ENCODE results near the gene RCAN3.

The RCAN3 gene

DNA sequence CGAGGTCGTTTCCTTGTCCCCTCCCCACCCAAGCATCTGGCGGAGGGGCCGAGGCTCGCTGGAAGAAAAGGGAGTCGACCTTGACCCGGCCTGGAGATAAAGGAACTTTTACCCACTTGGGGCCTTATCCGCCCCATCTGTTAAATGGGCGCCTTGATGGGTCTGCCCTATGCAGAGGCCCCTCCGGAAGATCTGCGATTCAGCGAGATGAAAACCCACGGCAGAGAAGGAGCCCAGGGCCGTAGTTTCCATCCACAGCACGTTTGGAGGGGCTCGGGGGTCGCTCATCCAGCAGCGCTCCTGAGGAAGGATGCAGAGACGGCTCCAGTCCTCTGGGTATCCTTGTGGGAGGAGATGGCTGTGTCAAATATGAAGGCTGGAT, 53.8 kb downstream of the RCAN3 start:
- Histone ChIP-seq H3K4me3 (ENCODE audit: low read depth, low read length) (peak overlapping the region; percentile 17), H3K27ac (ENCODE audit: extremely low read depth, low read depth, low read length) (no peak overlapping the region), H3K36me3 (ENCODE audit: control insufficient read depth in 2 of 2, insufficient read depth in 1 of 2, low read length in 2 of 2) (no peaks in the 10 kb centered on the region), H3K4me1 (ENCODE audit: control insufficient read depth, insufficient read depth, low read length) (peaks cover 6% of the 10 kb centered on the region), H3K9me3 (ENCODE audit: control insufficient read depth, insufficient read depth, low read depth, low read length) (no peaks in the 10 kb centered on the region)
- POLR2A ChIA-PET, result no interaction called here
- TF ChIP-seq ZNF610 (tag by site-specific recombination; IDR thresholded peaks at IDR 0.05; ENCODE audit: borderline replicate concordance), result no peak
- TF ChIP-seq, protein P1, sequence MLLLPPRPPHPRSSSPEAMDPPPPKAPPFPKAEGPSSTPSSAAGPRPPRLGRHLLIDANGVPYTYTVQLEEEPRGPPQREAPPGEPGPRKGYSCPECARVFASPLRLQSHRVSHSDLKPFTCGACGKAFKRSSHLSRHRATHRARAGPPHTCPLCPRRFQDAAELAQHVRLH (tag by site-specific recombination; IDR thresholded peaks at IDR 0.05), result no peak
- TF ChIP-seq ZNF621 (tag by site-specific recombination; IDR thresholded peaks at IDR 0.05), result no peak
- TF ChIP-seq KLF10 (tag by site-specific recombination; IDR thresholded peaks at IDR 0.05), result no peak
- TF ChIP-seq, protein P2, sequence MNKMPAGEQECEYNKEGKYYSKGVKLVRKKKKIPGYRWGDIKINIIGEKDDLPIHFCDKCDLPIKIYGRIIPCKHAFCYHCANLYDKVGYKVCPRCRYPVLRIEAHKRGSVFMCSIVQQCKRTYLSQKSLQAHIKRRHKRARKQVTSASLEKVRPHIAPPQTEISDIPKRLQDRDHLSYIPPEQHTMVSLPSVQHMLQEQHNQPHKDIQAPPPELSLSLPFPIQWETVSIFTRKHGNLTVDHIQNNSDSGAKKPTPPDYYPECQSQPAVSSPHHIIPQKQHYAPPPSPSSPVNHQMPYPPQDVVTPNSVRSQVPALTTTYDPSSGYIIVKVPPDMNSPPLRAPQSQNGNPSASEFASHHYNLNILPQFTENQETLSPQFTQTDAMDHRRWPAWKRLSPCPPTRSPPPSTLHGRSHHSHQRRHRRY (tag by site-specific recombination; IDR thresholded peaks at IDR 0.05), result no peak
- no peak for TF ChIP-seq KLF1 (tag by site-specific recombination; IDR thresholded peaks at IDR 0.05)
- CTCF ChIA-PET, result no interaction called here

- TF ChIP-seq, protein P3, sequence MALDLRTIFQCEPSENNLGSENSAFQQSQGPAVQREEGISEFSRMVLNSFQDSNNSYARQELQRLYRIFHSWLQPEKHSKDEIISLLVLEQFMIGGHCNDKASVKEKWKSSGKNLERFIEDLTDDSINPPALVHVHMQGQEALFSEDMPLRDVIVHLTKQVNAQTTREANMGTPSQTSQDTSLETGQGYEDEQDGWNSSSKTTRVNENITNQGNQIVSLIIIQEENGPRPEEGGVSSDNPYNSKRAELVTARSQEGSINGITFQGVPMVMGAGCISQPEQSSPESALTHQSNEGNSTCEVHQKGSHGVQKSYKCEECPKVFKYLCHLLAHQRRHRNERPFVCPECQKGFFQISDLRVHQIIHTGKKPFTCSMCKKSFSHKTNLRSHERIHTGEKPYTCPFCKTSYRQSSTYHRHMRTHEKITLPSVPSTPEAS (tag by site-specific recombination; IDR thresholded peaks at IDR 0.05), result peak; percentile 98
- TF ChIP-seq ZFHX2 (tag by site-specific recombination; conservative IDR thresholded peaks at IDR 0.05) (peak; percentile 57), ZNF792 (tag by site-specific recombination; IDR thresholded peaks at IDR 0.05) (no peak), YY1 (tag by site-specific recombination; IDR thresholded peaks at IDR 0.05) (no peak)
- H3K9me3 ChIP-seq (ENCODE audit: control insufficient read depth, insufficient read depth, low read depth, low read length), result no peaks in the 10 kb centered on the region
- no peak overlapping the region for H3K27ac ChIP-seq (ENCODE audit: extremely low read depth, low read depth, low read length)
- H3K36me3 ChIP-seq (ENCODE audit: control insufficient read depth in 2 of 2, insufficient read depth in 1 of 2, low read length in 2 of 2), result no peaks in the 10 kb centered on the region
- CTCF ChIA-PET, result interaction anchor here (0.9 to 6.3 kb wide), 3 partner anchors 15 to 341 kb away, joined by 5 to 55 read pairs (median 24); no protein-coding TSS in a partner anchor
- H3K4me1 ChIP-seq (ENCODE audit: control insufficient read depth, insufficient read depth, low read length), result peaks cover 9% of the 10 kb centered on the region
- POLR2A ChIA-PET, result no interaction called here
- H3K4me3 ChIP-seq (ENCODE audit: low read depth, low read length), result no peak overlapping the region
These were observed 54.6 kb downstream of the RCAN3 start for GRCh38 chr1:24557220-24557619.

- H3K9me3 ChIP-seq (ENCODE audit: control insufficient read depth, insufficient read depth, low read depth, low read length), result no peaks in the 10 kb centered on the region
- POLR2A ChIA-PET, result interaction anchor here (1.0 kb wide), 1 partner anchor 11 kb away, joined by 4 read pairs; no protein-coding TSS in a partner anchor
These were observed 55.1 kb downstream of the RCAN3 start for GRCh38 chr1:24557711-24558131.

More at GRCh38 chr1:24557711-24558131, 55.1 kb downstream of the RCAN3 start:
- no peak overlapping the region for H3K27ac ChIP-seq (ENCODE audit: extremely low read depth, low read depth, low read length)
- CTCF ChIA-PET, result interaction anchor here (0.6 to 6.3 kb wide), 7 partner anchors 15 to 341 kb away, joined by 3 to 55 read pairs (median 5); no protein-coding TSS in a partner anchor
- TF ChIP-seq, protein P4, sequence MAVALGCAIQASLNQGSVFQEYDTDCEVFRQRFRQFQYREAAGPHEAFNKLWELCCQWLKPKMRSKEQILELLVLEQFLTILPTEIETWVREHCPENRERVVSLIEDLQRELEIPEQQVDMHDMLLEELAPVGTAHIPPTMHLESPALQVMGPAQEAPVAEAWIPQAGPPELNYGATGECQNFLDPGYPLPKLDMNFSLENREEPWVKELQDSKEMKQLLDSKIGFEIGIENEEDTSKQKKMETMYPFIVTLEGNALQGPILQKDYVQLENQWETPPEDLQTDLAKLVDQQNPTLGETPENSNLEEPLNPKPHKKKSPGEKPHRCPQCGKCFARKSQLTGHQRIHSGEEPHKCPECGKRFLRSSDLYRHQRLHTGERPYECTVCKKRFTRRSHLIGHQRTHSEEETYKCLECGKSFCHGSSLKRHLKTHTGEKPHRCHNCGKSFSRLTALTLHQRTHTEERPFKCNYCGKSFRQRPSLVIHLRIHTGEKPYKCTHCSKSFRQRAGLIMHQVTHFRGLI (tag by site-specific recombination; IDR thresholded peaks at IDR 0.05), result peak; percentile 63; the same call in 1 of the 2 replicates
- TF ChIP-seq ZNF280D (tag by site-specific recombination; IDR thresholded peaks at IDR 0.05) (no peak), ZBTB6 (tag by site-specific recombination; IDR thresholded peaks at IDR 0.05) (no peak), MZF1 (tag by site-specific recombination; IDR thresholded peaks at IDR 0.05; ENCODE audit: borderline replicate concordance) (no peak), ZIC2 (tag by site-specific recombination; IDR thresholded peaks at IDR 0.05) (peak; percentile 76), ZNF660 (tag by site-specific recombination; IDR thresholded peaks at IDR 0.05) (no peak), GLIS2 (tag by site-specific recombination; IDR thresholded peaks at IDR 0.05) (no peak), HOXA7 (CRISPR knock-in tag; IDR thresholded peaks at IDR 0.05; ENCODE audit: borderline replicate concordance) (no peak), ZNF121 (tag by site-specific recombination; IDR thresholded peaks at IDR 0.05) (no peak), HIC1 (tag by site-specific recombination; IDR thresholded peaks at IDR 0.05) (no peak), ZNF843 (tag by site-specific recombination; IDR thresholded peaks at IDR 0.05) (no peak)
- peaks cover 14% of the 10 kb centered on the region for H3K4me1 ChIP-seq (ENCODE audit: control insufficient read depth, insufficient read depth, low read length)
- H3K4me3 ChIP-seq (ENCODE audit: low read depth, low read length), result no peak overlapping the region
- no peaks in the 10 kb centered on the region for H3K36me3 ChIP-seq (ENCODE audit: control insufficient read depth in 2 of 2, insufficient read depth in 1 of 2, low read length in 2 of 2)

Measured in HEK293 (cell line).